Natural killer cell (primary cell): ENCODE measurements around the gene PSKH1. TPM values are rescaled to one million over a fixed set of nuclear protein-coding genes. Genes with fewer than 3 reads are reported as not detected.

Experiments used
- ATAC-seq, 3 donors: fragments of 150-1000 bp in 2 of 3; fragments of 200-7000 bp in 1 of 3; cut with Tn5 transposase; 1 replicate in 1 of 3; 2 replicates in 2 of 3; pipeline ENCODE4 v1.10.0; 2021; ENCODE audit warnings: mild to moderate bottlenecking in 2 of 3, moderate library complexity in 2 of 3
- DNase-seq, 2 donors: peaks; one replicate each; pipeline versions ENCODE4 v3.0.0 to v3.0.0-alpha.2; 2013 to 2021; ENCODE audit warnings: mixed read lengths in 1 of 2
- H3K27ac ChIP-seq: one replicate; pipeline ENCODE4 v1.5.1; 2013; ENCODE audit warnings: mild to moderate bottlenecking, low read length
- H3K27me3 ChIP-seq: one replicate; pipeline ENCODE4 v1.6.1; 2013; ENCODE audit warnings: low read length; ENCODE audit not compliant: control insufficient read depth, insufficient read depth
- H3K36me3 ChIP-seq: one replicate; pipeline ENCODE4 v1.6.1; 2013; ENCODE audit warnings: low read length; ENCODE audit not compliant: control insufficient read depth, insufficient read depth
- H3K4me1 ChIP-seq: one replicate; pipeline ENCODE4 v1.6.1; 2013; ENCODE audit warnings: low read length; ENCODE audit not compliant: control insufficient read depth, insufficient read depth
- H3K4me3 ChIP-seq: one replicate; pipeline ENCODE4 v1.5.1; 2013; ENCODE audit warnings: low read length
- H3K9me3 ChIP-seq: one replicate; pipeline ENCODE4 v1.6.1; 2013; ENCODE audit warnings: low read length; ENCODE audit not compliant: control insufficient read depth, insufficient read depth
- H3K27ac Mint-ChIP-seq, 2 donors: one replicate each; pipeline ENCODE4 v1.8.0; 2022; ENCODE audit warnings: mild to moderate bottlenecking in 2 of 2, mixed read lengths in 2 of 2, moderate library complexity in 1 of 2
- H3K27me3 Mint-ChIP-seq, 2 donors: one replicate each; pipeline ENCODE4 v1.8.0; 2022; ENCODE audit warnings: low read depth in 2 of 2, mixed read lengths in 2 of 2
- H3K36me3 Mint-ChIP-seq: one replicate; pipeline ENCODE4 v1.8.0; 2022; ENCODE audit warnings: mixed read lengths
- H3K4me1 Mint-ChIP-seq, 2 donors: one replicate each; pipeline ENCODE4 v1.8.0; 2022; ENCODE audit warnings: mixed read lengths in 2 of 2
- H3K4me3 Mint-ChIP-seq: one replicate; pipeline ENCODE4 v1.8.0; 2022; ENCODE audit warnings: mild to moderate bottlenecking, moderate library complexity, mixed read lengths
- H3K9me3 Mint-ChIP-seq, 2 donors: one replicate each; pipeline ENCODE4 v1.8.0; 2022; ENCODE audit warnings: mixed read lengths in 2 of 2
- CTCF ChIP-seq: fragments of 200-600 bp; IDR thresholded peaks from one replicate; pipeline ENCODE4 v1.8.0; 2022; ENCODE audit warnings: antibody characterized with exemption
- WGBS: methylation state at CpG from one replicate; pipeline ENCODE4 v1.1.7; 2013; ENCODE audit warnings: missing lambda C conversion rate; ENCODE audit not compliant: insufficient coverage; 5-methylcytosine and 5-hydroxymethylcytosine counted together
- intact Hi-C: fragments of 100-400 bp; cut with micrococcal nuclease; formaldehyde crosslinking; loops from one replicate; pipeline ENCODE4 v1.14.2; 2022
- total RNA-seq, 4 donors: library from RNA; stranded (reverse); fragments of 120-200 nt in 1 of 4; gene quantifications; one replicate each; pipeline versions ENCODE4 v1.2.3 to v1.2.4, GENCODE V29; 2013 to 2022

The PSKH1 gene
- total RNA-seq, 3 donors from 2014 or later (not counting 1 experiment from before 2014, with no cell fraction given): 16.8 to 24.7 (median 19.5) TPM

GRCh38 chr16:67967183-67967957, 74.3 kb downstream of the PSKH1 start:
- Histone ChIP-seq H3K36me3 (peaks cover 4% of the 10 kb centered on the region), H3K4me1 (peaks cover 27% of the 10 kb centered on the region), H3K27ac (no peak overlapping the region), H3K4me3 (peak overlapping the region; percentile 80), H3K27me3 (no peaks in the 10 kb centered on the region), H3K9me3 (no peaks in the 10 kb centered on the region)
- ATAC-seq (peak in 2 of 3 donors; percentile 9 to 15), DNase-seq (peak in 1 of 2 donors; percentile 51)
- 14% methylated on average over 18 of the region's 18 CpGs for WGBS
- intact Hi-C loops: no loop called here
- Mint-ChIP-seq H3K4me3 (peak overlapping the region; percentile 96), H3K9me3 (no peaks in the 10 kb centered on the region), H3K36me3 (no peaks in the 10 kb centered on the region), H3K4me1 (peaks cover 22 to 27% of the 10 kb centered on the region in 2 donors), H3K27me3 (no peaks in the 10 kb centered on the region), H3K27ac (peak overlapping the region; percentile 73 to 89)
- TF ChIP-seq CTCF: no peak

DNA sequence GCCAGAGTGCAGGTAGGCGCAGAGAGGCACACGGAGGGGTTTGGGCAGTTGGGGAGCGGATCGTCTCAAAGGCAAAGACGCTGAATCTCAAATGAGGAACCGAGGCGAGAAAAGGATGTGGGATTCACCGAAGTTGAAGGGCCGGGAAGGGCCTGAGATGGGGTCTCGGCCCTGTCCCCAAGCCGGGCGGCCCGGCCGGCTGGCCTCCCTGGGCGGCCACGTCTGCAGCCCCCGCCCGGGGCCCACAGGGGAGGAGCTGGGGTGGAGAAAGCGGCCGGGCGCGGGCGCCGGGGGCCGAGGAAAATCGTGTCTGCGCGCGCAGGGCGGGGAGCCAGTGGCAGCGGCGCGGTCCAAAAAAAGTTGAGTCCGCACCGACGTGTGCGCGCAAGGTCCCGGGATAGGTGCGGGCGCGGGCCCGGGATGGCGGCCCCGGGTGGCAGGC, 74.9 kb downstream of the PSKH1 start:
- under 1% methylated on average over 45 of the region's 45 CpGs for WGBS

GRCh38 chr16:67968400-67969253, 75.6 kb downstream of the PSKH1 start, which contains the start of gene SLC12A4:
SLC12A4 (minus strand) TSS chr16:67968637; CDS start chr16:67968553, 84 bp downstream.
- TF ChIP-seq CTCF: no peak
- no peaks in the 10 kb centered on the region for H3K27me3 ChIP-seq
- H3K36me3 ChIP-seq: no peaks in the 10 kb centered on the region
- H3K27me3 Mint-ChIP-seq: no peaks in the 10 kb centered on the region
- no peaks in the 10 kb centered on the region for H3K9me3 Mint-ChIP-seq
- H3K36me3 Mint-ChIP-seq: no peaks in the 10 kb centered on the region
- intact Hi-C loops: loop anchor here (2.0 kb wide), 2 partner anchors 16 to 34 kb away; no protein-coding TSS in a partner anchor
- H3K4me1 ChIP-seq: peaks cover 27% of the 10 kb centered on the region
- H3K9me3 ChIP-seq: no peaks in the 10 kb centered on the region
- ATAC-seq: peak; percentile 90 to 95 (median 91)
- H3K27ac ChIP-seq: peak within 1 kb of the TSS; percentile 68
- peak within 1 kb of the TSS; percentile 80 for H3K4me3 ChIP-seq
- peak within 1 kb of the TSS; percentile 77 to 89 for H3K27ac Mint-ChIP-seq
- WGBS: under 1% methylated on average over 78 of the region's 78 CpGs
- H3K4me1 Mint-ChIP-seq: peaks cover 17 to 22% of the 10 kb centered on the region in 2 donors
- peak; percentile 86 to 91 for DNase-seq
- peak within 1 kb of the TSS; percentile 96 for H3K4me3 Mint-ChIP-seq

More for the DNA sequence above, 74.9 kb downstream of the PSKH1 start:
- Histone ChIP-seq H3K4me1 (peaks cover 27% of the 10 kb centered on the region), H3K9me3 (no peaks in the 10 kb centered on the region), H3K27me3 (no peaks in the 10 kb centered on the region), H3K27ac (no peak overlapping the region), H3K4me3 (peak overlapping the region; percentile 80), H3K36me3 (peaks cover 2% of the 10 kb centered on the region)
- peak overlapping the region; percentile 73 to 89 for H3K27ac Mint-ChIP-seq
- no peak for TF ChIP-seq CTCF
- no peaks in the 10 kb centered on the region for H3K36me3 Mint-ChIP-seq
- intact Hi-C loops: loop anchor here (2.0 kb wide), 2 partner anchors 17 to 33 kb away; no protein-coding TSS in a partner anchor
- H3K9me3 Mint-ChIP-seq: no peaks in the 10 kb centered on the region
- peak; percentile 11 to 16 (median 13) for ATAC-seq
- peaks cover 19 to 23% of the 10 kb centered on the region in 2 donors for H3K4me1 Mint-ChIP-seq
- peak overlapping the region; percentile 96 for H3K4me3 Mint-ChIP-seq
- H3K27me3 Mint-ChIP-seq: no peaks in the 10 kb centered on the region
- peak; percentile 37 to 54 for DNase-seq
